Mammary epithelial cell (primary cell): ENCODE data around the gene RFTN1.

Experiments
- EZH2 ChIP-seq: IDR thresholded peaks from 2 replicates; pipeline ENCODE4 v1.6.1; 2012; ENCODE audit warnings: low read length, inconsistent platforms, borderline replicate concordance
- TF ChIP-seq, protein P1 (sequence below), 2 donors: IDR thresholded peaks in 1 of 2; conservative IDR thresholded peaks in 1 of 2; 2 replicates each; pipeline ENCODE4 v1.5.1; 2011 to 2012; ENCODE audit warnings: inconsistent platforms in 2 of 2, low read length in 2 of 2, mild to moderate bottlenecking in 2 of 2, control low read depth in 1 of 2, low read depth in 1 of 2; ENCODE audit not compliant: insufficient read depth in 1 of 2; ENCODE audit errors: extremely low read depth in 1 of 2

DNA sequence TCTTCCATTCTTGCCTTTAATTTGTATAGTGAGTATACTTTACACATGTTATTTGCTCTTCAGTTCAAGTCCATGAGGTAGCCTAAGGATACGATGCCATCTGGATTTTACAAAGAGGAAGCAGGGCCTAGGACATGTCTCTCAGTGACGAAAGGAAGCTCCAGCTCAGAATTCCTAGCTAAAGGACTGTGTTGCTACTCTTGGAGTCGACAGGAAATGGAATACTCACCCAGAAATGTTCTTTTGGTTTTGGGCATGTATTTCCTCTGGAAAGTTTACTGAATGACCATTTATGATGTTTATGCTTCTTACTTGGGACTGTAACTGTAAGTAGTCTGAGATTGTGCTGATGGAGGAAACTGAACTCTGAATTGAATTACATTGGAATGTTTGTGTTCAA, 236.0 kb downstream of the RFTN1 start:
- no peak for TF ChIP-seq EZH2
- TF ChIP-seq, protein P1, sequence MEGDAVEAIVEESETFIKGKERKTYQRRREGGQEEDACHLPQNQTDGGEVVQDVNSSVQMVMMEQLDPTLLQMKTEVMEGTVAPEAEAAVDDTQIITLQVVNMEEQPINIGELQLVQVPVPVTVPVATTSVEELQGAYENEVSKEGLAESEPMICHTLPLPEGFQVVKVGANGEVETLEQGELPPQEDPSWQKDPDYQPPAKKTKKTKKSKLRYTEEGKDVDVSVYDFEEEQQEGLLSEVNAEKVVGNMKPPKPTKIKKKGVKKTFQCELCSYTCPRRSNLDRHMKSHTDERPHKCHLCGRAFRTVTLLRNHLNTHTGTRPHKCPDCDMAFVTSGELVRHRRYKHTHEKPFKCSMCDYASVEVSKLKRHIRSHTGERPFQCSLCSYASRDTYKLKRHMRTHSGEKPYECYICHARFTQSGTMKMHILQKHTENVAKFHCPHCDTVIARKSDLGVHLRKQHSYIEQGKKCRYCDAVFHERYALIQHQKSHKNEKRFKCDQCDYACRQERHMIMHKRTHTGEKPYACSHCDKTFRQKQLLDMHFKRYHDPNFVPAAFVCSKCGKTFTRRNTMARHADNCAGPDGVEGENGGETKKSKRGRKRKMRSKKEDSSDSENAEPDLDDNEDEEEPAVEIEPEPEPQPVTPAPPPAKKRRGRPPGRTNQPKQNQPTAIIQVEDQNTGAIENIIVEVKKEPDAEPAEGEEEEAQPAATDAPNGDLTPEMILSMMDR (conservative IDR thresholded peaks at IDR 0.05 in 1 of 2, IDR thresholded peaks at IDR 0.05 in 1 of 2; ENCODE audit: extremely low read depth in 1 of 2, insufficient read depth in 1 of 2, low read depth in 1 of 2, low read length in 2 of 2), result no peak
